WI38 (cell line): ENCODE results near the gene COL6A3.

Experiments
- H3K4me3 ChIP-seq: 2 replicates; pipeline ENCODE4 v1.5.1; 2011; ENCODE audit warnings: low read depth, mild to moderate bottlenecking, control low read depth, low read length
- TF ChIP-seq, protein P1 (sequence below): IDR thresholded peaks from 2 replicates; pipeline ENCODE4 v1.5.1; 2012; ENCODE audit warnings: low read depth, mild to moderate bottlenecking, control low read depth, low read length

The COL6A3 gene

DNA sequence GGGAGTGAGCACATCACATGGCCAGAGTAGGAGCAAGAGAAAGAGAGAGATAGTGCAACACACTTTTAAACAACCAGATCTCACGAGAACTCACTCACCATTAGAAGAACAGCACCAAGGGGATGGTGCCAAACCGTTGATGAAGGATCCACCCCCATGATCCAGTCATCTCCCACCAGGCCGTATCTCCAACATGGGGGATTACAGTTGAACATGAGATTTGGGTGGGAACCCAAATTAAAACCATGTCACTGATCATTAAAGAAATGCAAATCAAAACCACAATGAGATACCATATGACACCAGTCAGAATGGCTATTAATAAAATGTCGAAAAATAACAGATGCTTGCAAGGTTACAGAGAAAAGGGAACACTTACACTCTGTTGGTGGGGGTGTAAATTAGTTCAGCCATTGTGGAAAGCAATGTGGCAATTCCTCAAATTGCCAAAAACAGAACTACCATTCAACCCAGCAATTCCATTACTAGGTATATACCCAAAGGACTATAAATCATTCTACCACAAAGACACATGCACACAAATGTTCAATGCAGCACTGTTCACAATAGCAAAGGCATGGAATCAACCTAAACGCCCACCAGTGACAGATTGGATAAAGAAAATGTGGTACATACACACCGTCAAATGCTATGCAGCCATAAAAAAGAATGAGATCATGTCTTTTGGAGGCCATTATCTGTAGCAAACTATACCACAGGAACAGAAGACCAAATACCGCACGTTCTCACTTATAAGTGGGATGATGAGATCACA, 137.1 kb downstream of the COL6A3 start:
- TF ChIP-seq, protein P1, sequence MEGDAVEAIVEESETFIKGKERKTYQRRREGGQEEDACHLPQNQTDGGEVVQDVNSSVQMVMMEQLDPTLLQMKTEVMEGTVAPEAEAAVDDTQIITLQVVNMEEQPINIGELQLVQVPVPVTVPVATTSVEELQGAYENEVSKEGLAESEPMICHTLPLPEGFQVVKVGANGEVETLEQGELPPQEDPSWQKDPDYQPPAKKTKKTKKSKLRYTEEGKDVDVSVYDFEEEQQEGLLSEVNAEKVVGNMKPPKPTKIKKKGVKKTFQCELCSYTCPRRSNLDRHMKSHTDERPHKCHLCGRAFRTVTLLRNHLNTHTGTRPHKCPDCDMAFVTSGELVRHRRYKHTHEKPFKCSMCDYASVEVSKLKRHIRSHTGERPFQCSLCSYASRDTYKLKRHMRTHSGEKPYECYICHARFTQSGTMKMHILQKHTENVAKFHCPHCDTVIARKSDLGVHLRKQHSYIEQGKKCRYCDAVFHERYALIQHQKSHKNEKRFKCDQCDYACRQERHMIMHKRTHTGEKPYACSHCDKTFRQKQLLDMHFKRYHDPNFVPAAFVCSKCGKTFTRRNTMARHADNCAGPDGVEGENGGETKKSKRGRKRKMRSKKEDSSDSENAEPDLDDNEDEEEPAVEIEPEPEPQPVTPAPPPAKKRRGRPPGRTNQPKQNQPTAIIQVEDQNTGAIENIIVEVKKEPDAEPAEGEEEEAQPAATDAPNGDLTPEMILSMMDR, result no peak
- no peak overlapping the region for H3K4me3 ChIP-seq
